Measurements from ENCODE around the gene SPTBN4.
A peak's percentile ranks its signal among the peaks of the same experiment; 100 is the strongest.
"Not testable (repeated sequence)": the region's sequence is repeated elsewhere in the genome, so short reads cannot be mapped to it uniquely, and the experiment has no call there.

SPTBN4 gene

GRCh38 chr19:40442328-40443130 is 24.3 kb upstream of the SPTBN4 start:
- no peak for DNase-seq

GRCh38 chr19:40443131-40443999 is 23.4 kb upstream of the SPTBN4 start:
- peak; percentile 99 for DNase-seq

GRCh38 chr19:40444000-40444824 is 22.6 kb upstream of the SPTBN4 start, which contains the start of gene SERTAD3:
Gene SERTAD3, minus strand, starts transcription at chr19:40444335. Its CDS starts 2,255 bp downstream, at chr19:40442080.
- DNase-seq: peak; percentile 91

- DNase-seq: no peak
Observed at GRCh38 chr19:40444825-40445312, 21.9 kb upstream of the SPTBN4 start.

GRCh38 chr19:40445780-40446262 is 21.0 kb upstream of the SPTBN4 start:
- no peak for DNase-seq

- DNase-seq: no peak
Observed at GRCh38 chr19:40446263-40446784, 20.5 kb upstream of the SPTBN4 start.

GRCh38 chr19:40449506-40449905 is 17.3 kb upstream of the SPTBN4 start:
- DNase-seq: no peak

- DNase-seq: no peak
Observed at GRCh38 chr19:40450664-40451063, 16.1 kb upstream of the SPTBN4 start.

- no peak for DNase-seq
Observed at GRCh38 chr19:40452016-40452415, 14.8 kb upstream of the SPTBN4 start.

GRCh38 chr19:40453151-40453735 is 13.6 kb upstream of the SPTBN4 start:
- DNase-seq: no peak

GRCh38 chr19:40453943-40454342 is 12.9 kb upstream of the SPTBN4 start:
- not testable (repeated sequence) for DNase-seq

- no peak for DNase-seq
Observed at GRCh38 chr19:40457048-40457447, 9.8 kb upstream of the SPTBN4 start.

- no peak for DNase-seq
Observed at GRCh38 chr19:40457953-40458596, 8.7 kb upstream of the SPTBN4 start.

- DNase-seq: no peak
Observed at GRCh38 chr19:40458597-40458974, 8.2 kb upstream of the SPTBN4 start.

- DNase-seq: no peak
Observed at GRCh38 chr19:40460185-40460584, 6.6 kb upstream of the SPTBN4 start.

GRCh38 chr19:40461669-40462221 is 5.1 kb upstream of the SPTBN4 start:
- no peak for DNase-seq

- not testable (repeated sequence) for DNase-seq
Observed at GRCh38 chr19:40463587-40464037, 3.2 kb upstream of the SPTBN4 start.

GRCh38 chr19:40464059-40465024 is 2.5 kb upstream of the SPTBN4 start:
- DNase-seq: peak; percentile 76

GRCh38 chr19:40465025-40465556 is 1.7 kb upstream of the SPTBN4 start:
- DNase-seq: no peak
